ENCODE data around the gene TPCN2. TPM values are rescaled to one million over a fixed set of nuclear protein-coding genes. Genes with fewer than 3 reads are reported as not detected.
"Not testable (repeated sequence)": the region's sequence is repeated elsewhere in the genome, so short reads cannot be mapped to it uniquely, and the experiment has no call there.

TPCN2 gene
- 10 to 100 TPM; 17.1 to 24.6 TPM for total RNA-seq

GRCh38 chr11:69048694-69049489 lies at the start of gene TPCN2:
Gene TPCN2 (plus strand): TSS chr11:69048932. CDS start chr11:69048998, 66 bp downstream.
- H3K27ac Mint-ChIP-seq, result peak within 1 kb of the TSS; percentile 46 to 80
- H3K9me3 Mint-ChIP-seq, result no peaks in the 10 kb centered on the region
- peaks cover 0 to 12% of the 10 kb centered on the region in 2 donors for H3K27me3 Mint-ChIP-seq
- H3K4me1 Mint-ChIP-seq (ENCODE audit: low read depth in 2 of 2), result peaks cover 0 to 7% of the 10 kb centered on the region in 2 donors
- no peaks in the 10 kb centered on the region for H3K36me3 Mint-ChIP-seq
- DNase-seq (ENCODE audit: low spot score) (peak; percentile 93), ATAC-seq (peak; percentile 99)
- H3K4me3 Mint-ChIP-seq, result peak within 1 kb of the TSS; percentile 66

DNA sequence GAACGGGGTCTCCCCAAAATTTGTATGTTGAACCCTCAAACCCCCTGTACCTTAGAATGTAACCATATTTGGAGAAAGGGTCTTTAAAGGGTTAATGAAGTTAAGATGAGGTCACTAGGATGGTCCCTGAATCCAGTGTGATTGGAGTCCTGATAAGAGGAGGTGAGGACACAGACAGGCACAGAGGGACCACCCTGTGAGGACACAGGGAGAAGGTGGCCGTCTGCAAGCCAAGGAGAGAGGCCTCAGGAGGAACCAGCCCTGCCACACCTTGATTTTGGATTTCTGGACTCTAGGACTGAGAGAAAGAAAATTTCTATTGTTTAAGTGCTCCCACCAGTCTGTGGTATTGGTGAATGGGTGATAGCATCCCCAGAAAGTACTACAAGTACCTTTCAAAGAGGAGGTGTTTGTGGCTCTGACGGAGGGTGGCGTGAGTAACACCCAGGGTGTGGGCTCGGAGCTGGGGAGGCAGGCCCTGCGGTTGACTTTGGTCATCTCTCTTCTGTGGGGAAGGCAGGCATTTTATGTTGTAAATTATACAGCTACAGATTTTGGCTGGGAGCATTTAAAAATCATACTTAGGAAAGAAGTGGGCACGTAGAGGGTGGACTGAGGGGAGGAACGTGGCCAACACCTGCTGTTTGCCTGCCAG lies 49.5 kb upstream of the TPCN2 start:
- DNase-seq (ENCODE audit: low spot score), result no peak
- Mint-ChIP-seq H3K27me3 (no peaks in the 10 kb centered on the region), H3K9me3 (no peaks in the 10 kb centered on the region), H3K4me1 (ENCODE audit: low read depth in 2 of 2) (peaks cover 16 to 18% of the 10 kb centered on the region in 2 donors), H3K4me3 (peak overlapping the region; percentile 6), H3K27ac (no peak overlapping the region), H3K36me3 (no peaks in the 10 kb centered on the region)
- ATAC-seq, result peak; percentile 71 to 86

DNA sequence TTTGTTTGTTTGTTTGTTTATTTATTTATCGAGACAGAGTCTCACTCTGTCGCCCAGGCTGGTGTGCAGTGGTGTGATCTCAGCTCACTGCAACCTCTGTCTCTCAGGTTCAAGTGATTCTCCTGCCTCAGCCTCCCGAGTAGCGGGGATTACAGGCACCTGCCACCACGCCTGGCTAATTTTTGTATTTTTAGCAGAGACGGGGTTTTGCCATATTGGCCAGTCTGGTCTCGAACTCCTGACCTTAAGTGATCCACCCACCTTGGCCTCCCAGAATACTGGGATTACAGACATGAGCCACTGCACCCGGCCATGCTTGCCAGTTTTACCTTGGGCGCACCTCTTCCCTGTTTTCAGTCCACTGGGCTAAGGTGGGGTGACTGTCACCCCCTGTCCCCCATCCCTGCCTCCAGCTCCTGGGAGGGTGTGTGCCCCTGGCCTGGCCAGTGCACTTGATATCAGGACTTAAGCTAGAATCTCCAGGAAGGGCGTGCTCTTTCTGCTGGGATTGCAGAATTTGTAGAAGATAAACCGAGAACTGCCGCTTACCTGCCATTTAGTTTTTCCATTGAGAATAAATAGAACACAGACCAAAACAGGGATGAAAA lies 48.9 kb upstream of the TPCN2 start:
- H3K4me3 Mint-ChIP-seq, result peak overlapping the region; percentile 6

DNA sequence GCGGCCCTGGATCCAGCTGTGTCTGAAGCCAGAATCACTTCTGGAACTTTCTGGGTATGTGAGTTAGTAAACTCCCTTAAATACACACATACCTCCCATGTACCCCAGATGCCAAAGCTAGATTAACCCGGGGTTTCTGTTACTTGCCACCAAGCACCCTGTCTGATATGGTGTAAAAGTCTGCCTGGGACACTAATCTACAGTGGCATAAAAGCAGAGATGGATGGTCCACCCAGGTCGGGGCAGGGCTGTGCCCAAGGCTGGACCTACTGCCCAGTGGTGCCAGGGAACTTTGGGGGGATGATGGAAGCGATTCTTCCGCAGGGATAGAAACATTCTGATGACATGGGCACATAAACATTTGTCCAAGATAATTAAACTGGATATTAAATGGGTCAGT lies 48.3 kb upstream of the TPCN2 start:
- H3K4me1 Mint-ChIP-seq (ENCODE audit: low read depth in 2 of 2), result peaks cover 16 to 18% of the 10 kb centered on the region in 2 donors
- peaks cover 3 to 4% of the 10 kb centered on the region in 2 donors for H3K27me3 Mint-ChIP-seq
- H3K27ac Mint-ChIP-seq, result no peak overlapping the region
- ATAC-seq (no peak), DNase-seq (ENCODE audit: low spot score) (no peak)
- H3K36me3 Mint-ChIP-seq, result no peaks in the 10 kb centered on the region
- H3K4me3 Mint-ChIP-seq, result no peak overlapping the region
- H3K9me3 Mint-ChIP-seq, result no peaks in the 10 kb centered on the region

More for the DNA sequence above, 48.9 kb upstream of the TPCN2 start:
- not testable (repeated sequence) for H3K36me3 Mint-ChIP-seq; H3K27ac Mint-ChIP-seq; ATAC-seq; H3K27me3 Mint-ChIP-seq; DNase-seq (ENCODE audit: low spot score); H3K9me3 Mint-ChIP-seq
- H3K4me1 Mint-ChIP-seq (ENCODE audit: low read depth in 2 of 2), result peaks cover 16 to 18% of the 10 kb centered on the region in 2 donors

GRCh38 chr11:69000831-69001242 lies 47.9 kb upstream of the TPCN2 start:
- no peak for DNase-seq (ENCODE audit: low spot score)
- no peak for ATAC-seq
- H3K36me3 Mint-ChIP-seq, result no peaks in the 10 kb centered on the region
- H3K27me3 Mint-ChIP-seq, result peaks cover 6 to 7% of the 10 kb centered on the region in 2 donors
- no peak overlapping the region for H3K27ac Mint-ChIP-seq
- H3K4me1 Mint-ChIP-seq (ENCODE audit: low read depth in 2 of 2), result peaks cover 16 to 18% of the 10 kb centered on the region in 2 donors
- H3K4me3 Mint-ChIP-seq, result no peak overlapping the region
- no peaks in the 10 kb centered on the region for H3K9me3 Mint-ChIP-seq

GRCh38 chr11:69001243-69002081 lies 47.3 kb upstream of the TPCN2 start:
- DNase-seq (ENCODE audit: low spot score) (no peak), ATAC-seq (no peak)
- H3K9me3 Mint-ChIP-seq, result no peaks in the 10 kb centered on the region
- no peaks in the 10 kb centered on the region for H3K36me3 Mint-ChIP-seq
- H3K27ac Mint-ChIP-seq, result no peak overlapping the region
- H3K27me3 Mint-ChIP-seq, result peaks cover 6 to 10% of the 10 kb centered on the region in 2 donors
- H3K4me3 Mint-ChIP-seq, result no peak overlapping the region
- peaks cover 16 to 18% of the 10 kb centered on the region in 2 donors for H3K4me1 Mint-ChIP-seq (ENCODE audit: low read depth in 2 of 2)

DNA sequence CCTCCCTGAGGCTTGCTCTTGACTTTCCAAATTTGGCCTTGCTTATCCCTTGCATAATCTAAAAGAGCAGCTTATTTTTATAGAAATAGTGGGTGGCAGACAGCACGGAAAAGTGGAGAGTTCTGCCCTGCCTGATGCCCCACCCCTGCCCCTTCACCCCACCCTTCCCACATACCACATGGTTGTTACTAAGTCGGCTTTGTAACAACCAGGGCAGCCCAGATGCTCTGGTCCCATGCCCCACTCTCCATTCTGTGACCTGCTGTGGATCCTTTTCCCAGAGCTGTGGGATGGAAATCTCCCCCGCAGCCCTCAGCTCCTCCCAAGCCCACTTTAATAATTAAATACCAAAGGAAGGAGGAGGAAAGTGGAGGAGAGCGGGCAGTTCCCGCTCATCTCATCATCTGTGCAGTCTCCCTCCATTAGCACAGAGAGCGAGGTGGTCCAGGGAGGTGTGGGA lies 46.6 kb upstream of the TPCN2 start:
- no peak for ATAC-seq
- DNase-seq (ENCODE audit: low spot score), result no peak
- Mint-ChIP-seq H3K27me3 (peaks cover 6 to 10% of the 10 kb centered on the region in 2 donors), H3K4me3 (no peak overlapping the region), H3K27ac (no peak overlapping the region), H3K36me3 (no peaks in the 10 kb centered on the region), H3K9me3 (no peaks in the 10 kb centered on the region), H3K4me1 (ENCODE audit: low read depth in 2 of 2) (peaks cover 16 to 18% of the 10 kb centered on the region in 2 donors)

- DNase-seq (ENCODE audit: low spot score), result no peak
- Mint-ChIP-seq H3K27me3 (peaks cover 6 to 10% of the 10 kb centered on the region in 2 donors), H3K9me3 (no peaks in the 10 kb centered on the region), H3K27ac (no peak overlapping the region), H3K4me1 (ENCODE audit: low read depth in 2 of 2) (peaks cover 16% of the 10 kb centered on the region in 2 donors), H3K4me3 (no peak overlapping the region), H3K36me3 (no peaks in the 10 kb centered on the region)
- no peak for ATAC-seq
Observed at GRCh38 chr11:69002570-69003231, 46.0 kb upstream of the TPCN2 start.

GRCh38 chr11:69003301-69003865 lies 45.3 kb upstream of the TPCN2 start:
- ATAC-seq (no peak), DNase-seq (ENCODE audit: low spot score) (no peak)
- Mint-ChIP-seq H3K9me3 (no peaks in the 10 kb centered on the region), H3K4me3 (no peak overlapping the region), H3K36me3 (no peaks in the 10 kb centered on the region), H3K27me3 (peaks cover 6 to 13% of the 10 kb centered on the region in 2 donors), H3K4me1 (ENCODE audit: low read depth in 2 of 2) (peaks cover 11 to 13% of the 10 kb centered on the region in 2 donors), H3K27ac (no peak overlapping the region)

GRCh38 chr11:69003866-69004367 lies 44.8 kb upstream of the TPCN2 start:
- Mint-ChIP-seq H3K27me3 (peaks cover 6 to 13% of the 10 kb centered on the region in 2 donors), H3K9me3 (no peaks in the 10 kb centered on the region), H3K4me3 (no peak overlapping the region), H3K4me1 (ENCODE audit: low read depth in 2 of 2) (peaks cover 7% of the 10 kb centered on the region in 2 donors), H3K36me3 (no peaks in the 10 kb centered on the region), H3K27ac (no peak overlapping the region)
- DNase-seq (ENCODE audit: low spot score) (no peak), ATAC-seq (no peak)

GRCh38 chr11:69004411-69005182 lies 44.1 kb upstream of the TPCN2 start:
- Mint-ChIP-seq H3K4me3 (no peak overlapping the region), H3K36me3 (no peaks in the 10 kb centered on the region), H3K9me3 (no peaks in the 10 kb centered on the region), H3K27me3 (peaks cover 6 to 13% of the 10 kb centered on the region in 2 donors), H3K27ac (no peak overlapping the region), H3K4me1 (ENCODE audit: low read depth in 2 of 2) (peaks cover under 1% of the 10 kb centered on the region in 2 donors)
- ATAC-seq, result no peak
- no peak for DNase-seq (ENCODE audit: low spot score)

GRCh38 chr11:69005183-69005630 lies 43.5 kb upstream of the TPCN2 start:
- ATAC-seq (no peak), DNase-seq (ENCODE audit: low spot score) (no peak)
- Mint-ChIP-seq H3K4me1 (ENCODE audit: low read depth in 2 of 2) (no peaks in the 10 kb centered on the region), H3K4me3 (no peak overlapping the region), H3K27ac (no peak overlapping the region), H3K27me3 (peaks cover 6 to 13% of the 10 kb centered on the region in 2 donors), H3K36me3 (no peaks in the 10 kb centered on the region), H3K9me3 (no peaks in the 10 kb centered on the region)
